8988T (cell line): Measurements from ENCODE around the gene KLF1.
A peak's percentile ranks its signal among the peaks of the same experiment; 100 is the strongest.
"Not testable (repeated sequence)": the region's sequence is repeated elsewhere in the genome, so short reads cannot be mapped to it uniquely, and the experiment has no call there.

ENCODE experiments used
- DNase-seq: peaks from one replicate; pipeline ENCODE4 v3.0.0; 2011

The KLF1 gene

GRCh38 chr19:12886969-12887747 is at the start of gene KLF1:
Gene KLF1 (minus strand): TSS chr19:12887201. CDS start chr19:12887140, 61 bp downstream.
- DNase-seq: no peak

GRCh38 chr19:12936582-12936981 is 49.6 kb upstream of the KLF1 start:
- no peak for DNase-seq

- no peak for DNase-seq
These were observed 48.1 kb upstream of the KLF1 start for GRCh38 chr19:12935071-12935470.

GRCh38 chr19:12933287-12934072 is 46.5 kb upstream of the KLF1 start, which contains the start of gene FARSA:
Gene FARSA (minus strand): TSS chr19:12933711. CDS start chr19:12933696, 15 bp downstream.
- peak; percentile 69 for DNase-seq

GRCh38 chr19:12932392-12933286 is 45.6 kb upstream of the KLF1 start:
- no peak for DNase-seq

GRCh38 chr19:12930002-12930645 is 43.1 kb upstream of the KLF1 start:
- no peak for DNase-seq

- DNase-seq: no peak
These were observed 37.8 kb upstream of the KLF1 start for GRCh38 chr19:12924621-12925310.

- no peak for DNase-seq
These were observed 36.0 kb upstream of the KLF1 start for GRCh38 chr19:12922959-12923358.

- no peak for DNase-seq
These were observed 34.0 kb upstream of the KLF1 start for GRCh38 chr19:12921047-12921446.

- DNase-seq: no peak
These were observed 31.3 kb upstream of the KLF1 start for GRCh38 chr19:12918253-12918652.

GRCh38 chr19:12915860-12916259 is 28.9 kb upstream of the KLF1 start:
- not testable (repeated sequence) for DNase-seq

GRCh38 chr19:12913851-12914690 is 27.1 kb upstream of the KLF1 start:
- no peak for DNase-seq

GRCh38 chr19:12913011-12913561 is 26.1 kb upstream of the KLF1 start:
- DNase-seq: no peak

GRCh38 chr19:12912571-12912970 is 25.6 kb upstream of the KLF1 start:
- no peak for DNase-seq

GRCh38 chr19:12907166-12907565 is 20.2 kb upstream of the KLF1 start:
- DNase-seq: no peak

GRCh38 chr19:12899891-12900518 is 13.0 kb upstream of the KLF1 start:
- DNase-seq: no peak

GRCh38 chr19:12896460-12896859 is 9.5 kb upstream of the KLF1 start:
- DNase-seq: no peak

- no peak for DNase-seq
These were observed 6.6 kb upstream of the KLF1 start for GRCh38 chr19:12893582-12893981.

GRCh38 chr19:12891553-12892021 is 4.6 kb upstream of the KLF1 start:
- no peak for DNase-seq
